HG03135 (cell line): ENCODE results near the gene HOXA6.

ENCODE experiments used
- ATAC-seq: cut with Tn5 transposase; IDR thresholded peaks from one replicate; pipeline ENCODE4 v1.9.1; 2021; ENCODE audit warnings: mild to moderate bottlenecking, moderate library complexity; ENCODE audit not compliant: unreplicated experiment

HOXA6 gene

DNA sequence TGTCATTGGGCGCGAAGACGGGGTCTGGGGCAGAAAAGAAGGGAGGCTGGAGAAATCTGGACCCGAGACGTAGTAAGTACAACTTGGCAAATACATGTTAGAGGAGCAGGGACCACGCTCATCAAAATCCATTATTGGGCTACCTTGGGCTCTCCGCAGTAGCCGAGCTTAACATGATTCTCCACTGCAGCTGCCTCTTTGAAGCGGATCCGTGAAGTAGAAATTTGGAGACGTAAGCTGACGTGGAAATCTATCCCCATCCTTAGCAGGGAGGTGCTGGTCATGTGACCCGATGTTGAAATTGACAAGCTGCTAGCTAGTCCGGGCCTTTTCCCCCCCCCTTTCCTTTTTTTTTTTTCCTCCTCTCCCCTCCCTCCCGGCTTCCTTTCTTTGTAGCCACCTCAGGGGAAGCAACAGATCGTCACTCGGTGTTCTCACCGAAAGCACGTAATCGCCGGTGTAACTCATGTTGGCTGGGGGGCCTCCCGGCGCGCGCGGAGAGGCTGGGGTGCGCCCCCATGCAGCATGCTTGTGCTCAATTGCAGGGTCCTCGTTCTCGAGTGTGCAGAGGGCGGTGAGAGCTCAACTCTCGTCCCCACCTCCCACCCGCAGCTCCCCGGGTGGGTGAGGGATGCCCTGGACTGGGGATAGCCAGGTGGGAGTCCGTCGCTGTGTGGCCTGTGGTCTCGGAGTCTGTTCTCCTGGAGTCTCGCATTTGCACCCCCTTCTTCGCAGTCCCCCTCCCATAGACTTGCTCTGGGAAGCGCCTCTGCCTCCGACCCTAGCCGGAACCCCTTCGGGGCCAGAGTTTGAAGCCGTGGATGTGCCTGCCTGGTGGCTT is 37.7 kb upstream of the HOXA6 start, which contains the start of gene HOXA11:
Gene HOXA11 (minus strand): TSS at position 220 of the 841 bp plus-strand sequence. CDS start 88 bp downstream, at position 132.
- ATAC-seq: no peak

DNA sequence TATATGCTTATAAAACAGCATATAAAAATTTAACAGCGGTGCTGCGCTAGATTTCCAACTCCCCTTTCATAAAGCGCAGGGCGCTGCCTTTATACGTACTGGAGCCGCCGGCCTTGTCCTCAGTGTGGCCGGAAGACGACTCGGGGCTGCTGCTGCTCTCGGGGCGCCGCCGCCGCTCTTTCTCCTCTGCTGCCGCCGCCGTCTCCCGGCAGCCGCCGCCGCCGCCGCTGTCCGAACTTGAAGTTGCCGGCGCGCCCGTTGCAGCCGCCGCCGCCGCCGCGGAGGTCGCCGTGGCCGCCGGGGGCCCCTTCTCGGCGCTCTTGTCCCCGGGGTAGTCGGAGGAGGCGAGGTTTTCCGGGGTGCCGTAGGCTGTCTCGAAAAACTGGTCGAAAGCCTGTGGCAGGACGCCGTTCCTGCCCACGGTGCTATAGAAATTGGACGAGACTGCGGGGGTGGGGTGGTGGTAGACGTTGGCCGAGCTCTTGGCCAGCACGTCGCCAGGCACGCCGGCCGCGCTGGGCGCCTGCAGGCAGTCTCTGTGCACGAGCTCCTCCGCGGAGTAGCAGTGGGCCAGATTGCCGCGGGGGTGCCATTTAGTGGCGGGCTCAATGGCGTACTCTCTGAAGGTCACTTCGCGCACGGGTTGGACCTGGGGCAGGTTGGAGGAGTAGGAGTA is 36.9 kb upstream of the HOXA6 start:
- ATAC-seq: no peak

DNA sequence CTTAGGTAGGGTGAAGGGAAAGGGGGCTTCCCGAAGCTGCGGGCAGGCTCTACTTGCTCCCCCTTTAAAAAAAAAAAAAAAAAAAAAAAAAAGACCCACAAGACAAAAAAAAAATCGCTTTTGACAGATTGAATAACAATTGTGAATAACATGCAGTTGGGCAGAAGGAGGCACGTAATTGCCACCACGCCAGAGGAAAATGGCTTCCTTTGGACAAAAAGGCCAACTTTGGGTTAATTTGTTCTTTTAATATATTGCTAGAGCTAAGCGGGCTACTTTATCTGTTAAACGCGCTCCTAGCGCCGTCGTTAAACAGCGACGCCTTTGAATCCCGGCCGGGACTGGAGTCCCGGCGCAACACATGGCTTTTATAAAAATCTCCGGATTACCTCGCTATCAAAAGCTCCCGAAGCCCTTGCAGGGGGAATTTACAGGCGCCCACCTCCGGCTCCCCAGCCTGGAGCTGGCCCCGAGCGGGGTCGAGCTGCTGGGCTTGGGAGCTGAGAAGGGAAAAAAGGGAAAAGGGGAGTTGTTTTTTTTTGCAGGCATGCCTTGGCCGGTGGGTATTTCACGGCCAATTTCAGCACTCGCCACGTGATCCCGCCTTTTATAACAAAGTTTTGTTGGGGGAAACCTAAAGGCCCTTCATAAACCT is 36.2 kb upstream of the HOXA6 start:
- no peak for ATAC-seq

DNA sequence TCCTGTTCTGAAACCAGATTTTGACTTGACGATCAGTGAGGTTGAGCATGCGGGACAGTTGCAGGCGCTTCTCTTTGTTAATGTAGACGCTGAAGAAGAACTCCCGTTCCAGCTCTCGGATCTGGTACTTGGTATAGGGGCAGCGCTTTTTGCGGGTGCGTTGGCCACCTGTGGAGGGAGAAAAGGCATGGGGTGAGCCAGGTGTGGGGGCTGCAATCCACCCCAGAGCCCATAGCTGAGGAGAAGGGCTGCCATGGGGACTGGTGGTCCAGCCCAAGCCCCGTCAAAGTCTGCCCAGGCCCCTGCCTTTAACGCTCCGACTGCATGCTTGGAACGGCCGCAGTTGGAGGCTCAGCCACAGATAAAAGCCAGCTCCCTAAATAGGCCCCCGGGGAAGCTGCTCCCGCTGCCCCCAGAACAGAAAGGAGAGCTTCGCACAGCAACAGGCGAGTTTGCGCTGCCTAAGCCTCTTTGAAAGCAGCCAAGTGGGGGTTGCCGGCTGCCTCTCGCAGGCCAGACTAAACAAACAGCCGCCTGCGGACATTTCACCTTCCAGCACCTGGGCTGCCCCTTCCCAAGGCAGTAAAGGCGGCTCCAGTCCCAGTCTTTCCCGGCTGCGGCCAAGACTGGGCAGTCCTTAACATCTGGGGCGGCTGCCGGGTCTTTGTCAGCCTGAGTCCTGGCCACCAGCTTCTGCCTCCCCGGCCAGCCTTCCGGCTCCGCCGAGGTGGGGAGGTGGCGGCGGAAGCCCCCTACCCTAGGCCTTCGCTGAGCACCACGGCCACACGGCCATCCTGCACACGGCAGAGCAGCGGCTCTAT is 35.5 kb upstream of the HOXA6 start:
- ATAC-seq: no peak

DNA sequence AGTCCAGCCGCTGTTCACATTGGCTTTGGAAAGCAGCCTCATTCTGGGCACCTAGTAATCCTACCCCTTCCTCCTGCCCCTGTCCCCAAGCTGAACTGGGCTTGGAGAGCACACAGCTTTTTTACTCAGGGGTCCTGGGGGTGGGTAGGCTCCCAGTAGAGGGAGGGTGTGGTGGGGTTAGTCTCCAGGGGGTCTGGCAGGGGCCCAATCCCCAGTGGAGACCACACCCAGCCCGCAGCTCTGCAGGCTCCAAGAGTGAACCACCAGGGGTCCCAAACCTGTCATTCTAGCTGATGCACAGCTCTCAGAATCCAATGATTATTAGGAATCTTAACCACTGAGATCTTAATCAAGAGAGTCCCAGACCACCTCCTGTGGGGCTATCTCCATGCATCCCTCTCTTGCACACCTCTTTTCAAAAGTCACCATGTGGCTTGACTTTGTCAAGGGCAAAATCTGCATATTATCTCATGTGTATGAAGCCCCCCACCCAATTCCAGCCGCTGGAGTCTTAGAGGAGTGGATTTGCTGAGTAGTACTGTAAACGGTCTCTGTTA is 34.8 kb upstream of the HOXA6 start:
- ATAC-seq: no peak

DNA sequence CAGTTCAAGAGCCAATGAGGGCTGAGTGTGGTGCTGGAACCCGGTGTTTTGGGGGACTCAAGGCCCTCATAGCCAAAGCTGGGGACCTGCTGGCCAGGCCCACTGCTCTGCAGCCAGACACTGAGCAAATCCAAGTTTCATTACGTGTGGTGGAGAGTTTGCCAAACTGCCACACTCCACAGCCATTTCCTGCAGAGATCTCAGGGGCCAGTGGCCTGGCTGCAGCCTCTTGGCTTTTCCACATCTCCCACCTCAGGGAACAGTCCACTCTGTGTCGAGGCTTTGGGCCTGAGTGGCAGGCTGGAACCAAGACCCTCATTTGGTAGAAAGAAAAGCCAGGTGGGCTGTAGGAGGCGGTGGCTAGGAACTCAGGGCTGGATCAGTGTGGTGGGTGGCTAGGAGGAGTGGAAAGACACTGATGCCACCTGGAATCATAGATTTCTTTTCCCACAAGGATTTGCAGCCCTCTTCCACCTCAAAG is 34.3 kb upstream of the HOXA6 start:
- no peak for ATAC-seq

DNA sequence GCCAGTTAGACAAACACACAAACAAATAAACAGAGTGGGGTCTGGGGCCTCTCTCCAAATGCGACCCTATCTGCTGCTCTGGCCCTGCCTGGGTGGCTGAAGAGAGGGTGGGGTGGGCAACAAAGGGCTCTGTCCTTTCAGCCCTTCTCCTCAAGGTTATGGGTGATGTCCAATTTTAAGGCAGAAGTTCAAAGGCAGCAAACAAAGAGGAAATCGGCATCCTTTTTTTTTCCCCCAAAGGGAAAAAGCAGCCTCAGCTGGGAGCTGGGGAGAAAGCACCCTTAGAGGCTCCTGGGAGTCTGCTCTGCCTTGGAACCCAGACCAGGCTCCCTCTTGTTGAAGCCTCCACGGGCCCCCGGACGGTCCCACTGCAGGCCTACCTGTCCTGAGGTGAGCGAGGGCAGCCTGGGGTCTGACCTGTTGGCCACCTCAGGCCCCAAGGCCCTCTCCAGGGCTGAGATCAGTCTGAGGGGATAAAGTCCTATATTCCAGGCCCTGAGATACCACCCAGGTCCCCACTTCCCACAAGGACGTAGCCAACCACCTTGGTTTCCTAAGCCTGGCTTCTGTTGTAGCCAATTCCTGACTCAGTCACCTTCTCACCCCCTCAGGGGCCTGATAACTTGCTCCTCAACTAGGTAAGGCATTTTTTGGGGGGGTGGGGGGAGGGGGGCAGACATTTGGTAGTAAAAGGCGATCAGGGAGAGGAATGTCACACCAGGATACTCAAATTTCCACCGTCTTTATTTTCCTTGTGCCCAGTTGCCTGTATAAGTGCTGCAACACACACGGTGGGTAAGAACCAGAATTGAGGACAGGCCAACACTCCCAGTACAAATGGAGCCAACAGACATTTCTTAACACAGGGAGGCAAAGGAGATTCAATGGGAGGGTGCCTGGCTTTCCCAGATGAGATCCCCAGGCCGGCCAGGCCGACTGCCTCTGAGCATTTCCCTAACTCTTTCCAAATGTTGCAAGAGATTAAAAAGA is 33.2 kb upstream of the HOXA6 start:
- ATAC-seq: no peak

DNA sequence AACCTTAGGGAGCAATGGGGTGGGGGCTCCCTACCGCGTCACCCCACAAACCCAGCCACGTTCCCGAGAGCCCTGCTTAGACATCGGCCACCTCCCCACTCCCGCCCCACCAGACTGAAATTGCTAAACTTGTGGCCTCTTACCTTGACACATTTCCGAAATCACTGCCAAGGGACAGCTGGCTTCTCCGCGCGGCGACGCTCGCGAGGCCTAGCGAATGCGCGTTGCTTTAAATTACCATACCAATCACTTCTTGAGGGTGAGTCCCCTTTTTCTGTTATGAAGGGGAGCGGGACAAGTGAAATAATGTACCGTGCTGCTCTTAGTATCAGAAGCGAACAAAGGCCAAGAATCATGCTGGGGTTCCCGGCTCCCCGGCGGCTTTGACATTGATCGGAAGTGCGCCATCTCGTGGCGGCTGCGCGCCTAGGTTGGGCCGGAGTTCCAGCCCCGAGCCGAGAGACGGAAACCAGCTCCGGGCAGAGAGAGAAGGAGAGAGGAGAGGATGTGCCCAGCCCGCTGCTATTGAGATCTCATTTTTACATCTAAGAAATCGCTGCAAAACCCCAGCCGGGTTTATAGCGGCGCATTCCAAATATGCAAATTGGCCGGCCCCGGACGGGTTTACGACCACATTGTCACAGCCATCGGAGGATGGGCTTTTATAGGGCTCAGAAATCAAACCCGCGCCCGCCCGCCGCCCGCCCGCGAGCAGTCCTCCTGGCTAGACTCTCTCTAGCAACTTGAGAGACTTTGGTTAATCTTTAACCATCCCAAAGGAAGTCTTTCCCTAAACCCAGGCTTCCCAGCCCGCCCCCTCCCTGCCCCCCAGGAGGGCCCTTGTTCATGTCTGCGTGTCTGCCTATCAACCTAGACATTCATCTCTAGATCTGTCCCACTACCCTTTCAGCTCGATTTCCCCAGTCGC is 32.2 kb upstream of the HOXA6 start:
- ATAC-seq: no peak

DNA sequence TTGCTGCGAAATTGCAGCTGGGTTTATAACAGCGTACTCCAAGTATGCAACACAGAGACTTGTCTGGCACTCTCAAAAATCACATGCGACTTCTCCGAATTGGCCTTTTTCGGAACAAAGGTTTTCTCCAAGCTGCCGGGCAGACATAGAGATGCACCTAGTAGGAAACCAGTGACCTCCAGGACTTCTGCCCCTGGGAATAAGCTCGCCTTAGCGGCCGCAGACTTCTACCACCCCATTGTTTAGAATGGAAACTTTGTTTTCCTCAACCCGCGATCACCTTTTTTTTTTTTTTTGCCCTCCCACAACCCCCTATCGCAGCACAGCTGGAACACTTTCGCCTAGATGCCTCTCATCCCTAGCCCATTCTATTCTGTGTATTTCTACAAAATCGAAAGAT is 31.5 kb upstream of the HOXA6 start:
- ATAC-seq: no peak

DNA sequence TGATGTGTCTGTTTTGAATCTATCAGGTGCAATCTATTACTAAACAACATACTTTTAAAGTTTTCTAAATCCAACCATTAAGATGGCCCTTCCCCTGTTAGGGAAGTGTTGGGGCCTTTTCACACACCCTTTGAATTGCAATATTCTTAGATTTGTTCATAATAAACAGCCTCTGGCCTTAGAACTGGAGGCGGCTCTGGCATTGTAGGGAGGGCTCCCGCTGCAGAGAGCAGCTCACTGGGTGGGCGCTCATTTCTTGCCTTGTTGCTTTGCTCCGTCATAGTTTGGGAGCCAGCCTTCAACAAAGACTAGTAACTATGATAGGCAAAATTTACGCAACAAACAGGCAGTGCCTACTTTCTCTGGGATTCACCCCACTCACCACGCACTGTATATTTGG is 30.8 kb upstream of the HOXA6 start:
- no peak for ATAC-seq

DNA sequence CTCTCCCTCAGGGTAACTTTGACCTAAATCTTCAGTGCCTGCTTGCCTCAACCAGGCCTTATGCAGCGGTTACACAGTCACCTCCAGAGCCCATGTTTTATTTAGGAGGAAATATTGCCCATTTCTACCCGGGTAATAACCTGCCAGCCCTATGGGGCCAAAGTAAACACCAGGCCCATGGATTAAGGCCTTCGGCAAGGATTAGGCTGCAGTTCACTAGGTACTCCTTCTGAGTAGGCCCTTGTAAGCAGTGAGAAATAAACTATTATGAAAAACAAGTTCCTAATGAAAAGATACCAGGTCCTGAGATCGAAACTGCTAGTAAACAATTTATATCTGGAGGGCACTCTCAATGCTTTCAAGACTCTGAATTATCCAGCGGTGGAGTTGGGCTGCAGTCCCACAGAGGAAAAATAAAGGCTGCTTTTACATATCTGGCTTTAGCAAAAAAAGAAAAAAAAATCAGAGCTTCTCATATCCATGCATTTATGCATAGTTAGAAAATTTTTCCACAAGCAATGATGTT is 30.3 kb upstream of the HOXA6 start:
- ATAC-seq: no peak

DNA sequence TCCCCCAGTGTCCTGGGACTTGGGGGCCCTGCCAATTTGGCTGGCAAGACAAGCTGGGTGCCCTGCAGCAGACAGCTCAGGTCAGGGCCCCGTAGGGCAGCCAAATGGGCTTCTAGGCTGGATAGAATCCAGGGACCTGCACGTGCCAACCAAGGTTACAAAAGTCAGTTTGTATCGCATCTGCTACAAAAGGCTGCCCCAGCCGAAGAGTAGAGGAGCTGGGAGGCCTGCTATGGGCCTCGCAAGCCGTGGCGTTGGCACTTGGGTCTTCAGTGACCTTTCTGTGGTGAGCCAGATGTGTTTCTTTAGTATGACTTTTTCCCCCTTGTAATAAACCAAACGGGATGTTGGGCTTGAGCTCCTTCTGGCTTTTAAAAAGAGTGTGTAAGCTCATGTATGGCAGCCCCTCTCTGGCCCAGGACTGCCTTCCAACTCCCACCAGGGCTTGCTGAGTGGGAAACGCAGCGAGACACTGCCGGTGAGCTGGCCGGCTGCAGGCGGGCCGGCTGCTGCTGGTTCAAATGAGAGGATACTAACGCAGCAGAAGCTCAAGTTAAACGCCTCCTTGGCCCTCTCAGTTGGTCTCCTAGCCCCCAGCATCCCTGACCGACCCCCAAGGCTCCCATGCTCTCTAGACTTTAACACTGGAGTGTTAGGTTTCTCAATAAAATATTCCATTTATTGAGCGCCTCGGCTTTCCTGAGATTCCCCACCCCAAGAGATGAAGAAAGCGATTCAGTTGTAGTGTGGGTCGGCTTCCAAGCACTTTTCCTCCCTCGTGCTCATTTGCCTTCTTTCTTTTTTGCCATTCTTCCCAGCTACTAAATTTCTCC is 29.6 kb upstream of the HOXA6 start:
- ATAC-seq: no peak

DNA sequence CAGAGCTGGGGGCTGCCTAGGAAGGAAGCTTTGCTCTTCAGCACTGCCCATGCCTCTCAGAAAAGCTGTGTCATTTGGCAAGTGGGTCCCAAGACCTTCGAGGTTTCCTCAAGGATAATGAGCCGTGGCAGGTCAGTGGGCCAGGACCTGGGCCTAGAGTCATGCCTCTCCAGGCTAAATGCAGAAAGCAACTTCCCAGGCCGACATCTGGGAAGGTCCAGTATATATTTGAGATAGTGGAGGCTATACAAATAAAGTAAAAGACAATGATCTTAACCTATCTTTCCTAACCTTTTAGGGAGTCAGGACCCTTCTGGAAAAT is 28.9 kb upstream of the HOXA6 start:
- no peak for ATAC-seq

DNA sequence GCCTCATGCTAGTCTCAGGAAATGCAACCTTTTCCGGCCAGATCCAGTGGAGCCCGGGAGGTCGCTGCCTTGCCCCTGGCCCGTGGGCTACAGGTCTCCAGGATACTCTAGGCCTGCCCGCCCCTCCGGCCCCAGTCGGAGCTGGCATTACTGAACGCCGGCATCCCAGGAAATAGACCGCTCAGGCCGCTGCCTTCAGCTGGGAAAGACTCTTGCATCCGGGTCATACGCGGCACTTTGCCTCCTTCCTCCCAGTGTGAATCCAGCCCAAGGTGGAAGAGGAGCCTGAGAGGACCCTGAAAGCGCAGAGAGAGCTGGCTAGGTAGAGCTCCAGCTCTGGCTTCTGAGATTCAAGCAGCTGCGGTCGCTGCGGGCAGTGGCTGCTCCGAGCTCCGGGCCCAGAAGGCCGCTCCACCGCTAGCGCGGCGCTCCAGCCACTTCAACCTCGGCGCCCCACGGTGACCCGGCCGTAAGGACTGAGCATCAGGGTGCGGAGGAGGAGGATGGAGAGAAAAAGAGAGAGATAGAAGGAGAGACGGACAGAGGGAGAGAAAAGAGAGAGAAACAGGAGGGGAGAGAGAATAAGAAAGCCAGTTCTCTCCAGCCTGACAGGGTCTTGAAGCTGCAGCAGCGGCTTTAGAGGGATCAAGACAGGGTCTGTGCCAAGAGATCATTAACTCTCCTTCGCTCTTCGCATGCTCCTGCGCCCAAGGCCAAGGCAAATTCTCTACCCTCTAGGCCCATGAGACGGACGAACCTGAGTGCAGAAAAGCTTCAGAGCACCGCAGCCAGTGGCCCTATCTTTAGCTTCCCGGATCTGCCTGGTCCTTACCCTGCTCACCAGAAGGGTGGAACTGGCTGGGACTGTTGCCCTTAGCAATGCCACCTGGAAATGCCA is 28.3 kb upstream of the HOXA6 start:
- no peak for ATAC-seq

DNA sequence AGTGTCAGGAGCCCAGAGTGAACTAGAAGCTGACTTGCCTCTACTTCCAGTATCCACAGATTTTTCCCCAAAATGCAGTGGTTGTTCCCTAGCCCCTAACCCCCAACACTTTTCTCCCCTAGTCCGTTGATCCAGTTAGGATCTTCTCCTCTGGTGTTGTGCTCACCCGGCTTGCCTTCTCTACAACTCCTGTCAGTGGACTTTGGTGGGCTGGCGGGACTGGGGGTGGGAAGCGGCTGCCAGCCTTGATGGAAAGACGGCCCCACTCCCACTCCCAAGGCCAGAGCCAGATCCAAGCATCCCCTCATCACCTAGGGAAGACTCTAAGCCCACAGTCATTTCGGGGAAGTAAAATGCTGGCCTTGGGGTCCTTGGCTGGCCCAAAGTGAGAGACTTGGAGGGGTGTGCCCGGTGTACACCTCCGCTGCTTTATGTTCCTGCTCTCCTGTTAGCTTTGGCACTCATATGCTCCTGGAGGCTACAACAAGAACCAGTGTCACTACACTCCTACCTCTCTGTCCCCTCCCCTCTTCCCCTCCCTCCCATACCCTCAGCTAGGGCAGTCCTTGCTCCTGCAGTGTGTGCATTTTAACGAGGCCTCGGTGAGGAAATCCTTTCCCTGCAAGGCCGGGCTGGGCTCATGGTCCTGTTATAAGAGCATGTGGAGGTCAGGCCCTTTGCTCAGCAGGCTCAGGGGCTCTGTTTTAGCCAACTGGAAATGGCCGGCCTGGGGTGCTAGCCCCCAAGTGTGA is 27.5 kb upstream of the HOXA6 start:
- ATAC-seq: no peak
